HG03139 (cell line): ENCODE results near the gene NUP98.
A peak's percentile ranks its signal among the peaks of the same experiment; 100 is the strongest.
"Not testable (repeated sequence)": the region's sequence is repeated elsewhere in the genome, so short reads cannot be mapped to it uniquely, and the experiment has no call there.

ENCODE experiments used
- ATAC-seq: cut with Tn5 transposase; IDR thresholded peaks from one replicate; pipeline ENCODE4 v1.9.1; 2021; ENCODE audit not compliant: unreplicated experiment

The NUP98 gene

DNA sequence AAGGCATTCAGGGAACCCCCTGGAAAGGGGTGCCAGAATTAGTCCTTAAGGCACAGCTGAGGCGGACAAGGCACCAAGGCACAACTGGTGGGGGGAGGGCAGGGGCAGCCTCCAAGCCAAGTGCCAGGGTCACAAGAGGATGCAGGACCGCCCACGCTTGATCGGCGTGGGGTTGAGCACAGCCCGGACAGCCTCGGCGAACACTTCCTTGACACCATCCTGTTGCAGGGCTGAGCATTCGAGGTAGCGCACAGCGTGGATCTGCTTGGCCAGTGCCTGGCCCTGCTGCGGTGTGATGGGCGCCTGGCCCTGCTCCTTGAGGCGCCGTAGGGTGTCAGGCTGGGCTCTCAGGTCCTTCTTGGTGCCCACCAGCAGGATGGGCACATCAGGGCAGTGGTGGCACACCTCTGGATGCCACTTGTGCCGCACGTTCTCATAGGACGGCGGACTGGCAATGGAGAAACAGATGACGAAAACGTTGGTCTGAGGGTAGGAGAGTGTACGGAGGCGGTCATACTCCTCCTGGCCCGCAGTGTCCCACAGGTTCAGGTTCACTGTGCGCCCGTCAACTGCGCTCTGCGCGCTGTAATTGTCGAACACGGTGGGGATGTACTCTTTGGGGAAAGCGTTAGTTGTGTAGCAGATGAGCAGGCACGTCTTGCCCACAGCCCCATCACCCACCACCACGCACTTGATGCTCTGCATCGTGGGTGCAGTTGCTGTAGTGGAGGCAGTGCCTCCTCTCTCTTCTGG is 30.3 kb upstream of the NUP98 start:
- ATAC-seq, result no peak

DNA sequence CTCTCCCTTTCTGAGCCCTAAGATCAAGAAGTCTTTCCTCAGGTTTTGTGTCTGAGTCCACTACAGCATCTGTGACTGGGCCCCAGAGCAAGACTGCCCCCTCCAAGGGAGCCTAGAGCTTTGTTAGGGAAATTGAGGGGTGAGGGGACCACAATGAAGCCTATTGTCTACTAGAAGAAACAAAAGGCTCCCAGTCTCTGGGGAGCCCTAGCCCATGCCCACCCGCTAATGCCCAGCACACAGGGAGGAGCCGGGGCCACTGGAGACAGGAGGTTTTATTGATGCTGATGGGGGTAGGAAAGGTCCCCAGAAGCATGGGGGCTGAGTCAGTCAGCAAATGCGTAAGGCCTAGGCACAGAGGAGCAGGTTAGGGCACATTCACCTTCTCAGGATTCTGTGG is 29.4 kb upstream of the NUP98 start:
- no peak for ATAC-seq

DNA sequence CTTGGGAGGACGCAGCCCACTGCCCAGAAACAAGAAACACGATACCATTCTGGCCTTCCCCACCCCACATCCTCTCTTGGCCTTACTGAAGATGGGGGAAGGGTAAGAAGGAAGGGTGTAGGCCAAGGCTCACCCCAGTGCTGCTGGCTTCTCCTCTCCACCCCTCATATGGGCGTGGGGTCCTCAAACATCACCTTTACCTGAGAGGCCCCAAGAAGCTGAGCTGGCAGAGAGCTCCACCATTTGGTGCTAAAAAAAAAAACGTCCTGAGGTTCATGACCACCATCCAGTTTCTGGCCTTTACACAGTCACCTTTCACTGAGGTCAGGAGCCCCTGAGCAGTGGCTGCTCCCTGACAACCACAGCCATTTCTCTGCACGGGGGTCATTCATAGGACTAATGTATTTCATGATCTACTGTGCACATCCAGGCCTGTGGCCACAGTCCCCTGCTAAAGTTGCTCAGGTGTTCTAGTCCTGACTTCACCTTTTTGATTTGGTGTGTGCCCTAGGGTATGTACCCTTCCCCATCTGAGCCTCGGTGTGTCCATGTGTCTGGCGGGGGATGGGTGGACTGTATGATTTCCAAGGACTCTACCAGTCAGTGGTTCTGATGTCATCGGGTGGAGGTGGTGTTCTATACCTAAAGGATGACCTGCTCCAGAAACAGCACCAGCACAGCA is 28.3 kb upstream of the NUP98 start:
- no peak for ATAC-seq

DNA sequence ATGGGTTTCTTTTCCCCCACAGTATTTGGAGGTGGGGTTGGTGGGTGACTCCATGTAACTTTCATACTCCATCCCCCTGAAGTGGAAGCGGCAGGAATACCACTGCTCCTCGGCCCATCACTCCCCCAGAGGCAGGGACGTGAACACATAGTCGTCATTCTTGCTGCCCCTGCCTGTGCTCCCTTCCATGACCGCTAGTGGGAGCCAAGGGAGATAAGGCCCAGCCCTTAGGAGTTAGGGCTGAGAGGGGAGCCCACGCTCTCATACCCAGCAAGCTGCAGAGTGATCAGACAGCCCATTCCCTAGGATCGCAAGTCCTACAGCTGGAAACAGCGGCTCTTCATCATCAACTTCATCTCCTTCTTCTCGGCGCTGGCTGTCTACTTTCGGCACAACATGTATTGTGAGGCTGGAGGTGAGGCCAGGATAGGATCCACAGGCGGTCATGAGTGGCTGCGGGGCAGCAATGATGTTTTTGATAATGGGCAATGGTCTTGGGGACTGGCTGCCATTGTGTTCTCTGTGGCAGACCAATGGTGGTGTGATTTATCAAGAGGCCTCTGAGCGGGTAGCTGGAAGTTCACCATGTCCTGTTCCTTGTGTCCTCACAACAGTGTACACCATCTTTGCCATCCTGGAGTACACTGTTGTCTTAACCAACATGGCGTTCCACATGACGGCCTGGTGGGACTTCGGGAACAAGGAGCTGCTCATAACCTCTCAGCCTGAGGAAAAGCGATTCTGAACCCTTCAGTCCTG is 27.5 kb upstream of the NUP98 start:
- ATAC-seq, result peak; percentile 88

DNA sequence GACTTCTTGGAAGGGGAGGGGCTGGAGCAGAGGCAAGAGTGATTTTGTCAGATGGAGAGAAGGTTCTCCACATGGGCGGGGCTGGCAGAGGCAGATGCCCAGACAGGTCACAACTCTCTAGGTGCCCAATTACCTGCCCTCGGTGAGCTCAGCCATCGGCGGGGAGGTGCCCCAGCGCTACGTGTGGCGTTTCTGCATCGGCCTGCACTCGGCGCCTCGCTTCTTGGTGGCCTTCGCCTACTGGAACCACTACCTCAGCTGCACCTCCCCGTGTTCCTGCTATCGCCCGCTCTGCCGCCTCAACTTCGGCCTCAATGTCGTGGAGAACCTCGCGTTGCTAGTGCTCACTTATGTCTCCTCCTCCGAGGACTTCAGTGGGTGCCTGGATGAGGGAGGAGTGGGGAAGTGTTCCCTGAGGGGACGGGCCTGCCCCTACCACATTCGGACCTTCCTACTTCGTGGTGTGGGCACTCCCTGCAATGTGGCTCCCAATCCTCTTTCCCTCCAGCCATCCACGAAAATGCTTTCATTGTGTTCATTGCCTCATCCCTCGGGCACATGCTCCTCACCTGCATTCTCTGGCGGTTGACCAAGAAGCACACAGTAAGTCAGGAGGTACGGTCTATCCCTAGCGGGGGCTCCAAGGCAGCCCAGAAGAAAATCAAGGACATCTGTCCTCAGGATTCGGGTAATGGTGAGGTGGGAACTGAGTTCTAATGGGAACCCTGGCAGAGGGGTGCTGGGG is 26.6 kb upstream of the NUP98 start:
- no peak for ATAC-seq

DNA sequence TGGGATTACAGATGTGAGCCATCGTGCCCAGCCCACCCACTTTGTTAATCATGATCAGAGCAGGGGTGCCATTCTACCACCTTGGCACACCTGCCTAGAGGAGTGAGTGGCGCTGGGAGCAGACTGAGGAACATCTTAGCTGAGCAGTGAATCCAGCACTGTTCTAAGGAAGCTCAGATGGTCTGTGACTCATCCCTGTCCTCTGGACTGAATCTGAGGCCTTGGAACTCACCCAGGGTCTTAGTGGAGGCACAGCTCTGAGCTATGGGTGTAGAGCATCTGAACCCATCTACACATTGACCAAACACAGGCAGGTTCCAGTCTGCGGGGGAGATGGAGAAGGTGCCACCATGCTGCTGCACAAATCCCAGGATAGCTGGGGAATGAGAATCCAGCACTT is 25.9 kb upstream of the NUP98 start:
- no peak for ATAC-seq

DNA sequence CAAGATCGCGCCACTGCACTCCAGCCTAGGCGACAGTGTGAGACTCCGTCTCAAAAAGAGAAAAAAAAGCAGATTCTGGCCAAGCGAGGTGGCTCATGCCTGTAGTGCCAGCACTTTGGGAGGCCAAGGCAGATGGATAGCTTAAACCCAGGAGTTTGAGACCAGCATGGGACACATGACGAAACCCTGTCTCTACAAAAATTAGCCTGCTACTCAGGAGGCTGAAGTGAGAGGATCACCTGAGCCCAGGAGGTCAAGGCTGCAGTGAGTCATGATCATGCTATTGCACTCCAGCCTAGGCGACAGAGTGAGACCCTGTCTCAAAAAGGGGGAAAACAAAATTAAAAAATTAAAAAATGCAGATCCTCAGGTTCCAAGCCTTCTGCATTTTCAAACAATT is 25.0 kb upstream of the NUP98 start:
- ATAC-seq, result no peak

DNA sequence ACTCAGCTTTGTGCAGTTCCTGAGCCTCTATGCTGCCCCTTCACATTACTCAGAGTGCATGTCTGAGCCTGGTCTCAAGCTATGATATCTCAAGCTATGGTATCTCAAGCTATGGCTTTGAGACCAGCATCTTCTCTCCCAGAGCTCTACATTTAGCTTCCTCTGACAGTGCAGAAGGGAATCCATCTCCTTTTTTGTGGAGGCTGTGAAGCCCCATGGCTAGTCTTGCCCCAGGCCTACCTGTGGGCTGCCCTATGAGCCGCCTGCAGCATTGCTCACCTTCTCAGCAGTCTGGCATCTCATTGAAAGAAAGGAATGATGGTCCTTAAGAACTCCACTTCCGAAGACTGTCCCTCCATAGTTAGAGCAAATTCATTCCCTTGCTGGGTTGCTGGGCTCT is 23.6 kb upstream of the NUP98 start:
- no peak for ATAC-seq

DNA sequence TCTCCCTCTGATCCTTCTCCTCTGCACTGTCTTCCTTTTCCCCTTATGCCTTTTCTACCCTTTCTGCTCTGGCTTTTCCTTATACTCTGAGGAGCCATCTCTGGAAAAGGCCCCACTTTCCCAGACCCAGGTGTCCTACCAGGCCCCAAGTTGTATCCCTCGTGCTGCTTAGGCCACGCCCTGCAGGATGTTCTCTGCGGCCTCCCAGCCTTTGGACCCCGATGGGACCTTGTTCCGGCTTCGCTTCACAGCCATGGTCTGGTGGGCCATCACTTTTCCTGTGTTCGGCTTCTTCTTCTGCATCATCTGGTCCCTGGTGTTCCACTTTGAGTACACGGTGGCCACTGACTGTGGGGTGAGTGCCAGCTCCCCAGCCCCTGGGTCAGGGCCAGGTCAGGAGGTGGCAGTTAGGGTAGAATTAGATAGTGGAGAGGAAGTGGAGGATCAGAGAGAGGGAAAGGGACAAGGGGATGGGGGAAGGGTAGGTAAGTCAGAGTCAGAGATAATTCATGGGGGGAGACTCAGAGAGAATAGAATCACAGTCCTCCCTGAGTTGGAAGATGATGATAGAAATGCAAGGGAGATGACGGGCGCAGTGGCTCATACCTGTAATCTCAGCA is 19.9 kb upstream of the NUP98 start:
- ATAC-seq, result no peak

DNA sequence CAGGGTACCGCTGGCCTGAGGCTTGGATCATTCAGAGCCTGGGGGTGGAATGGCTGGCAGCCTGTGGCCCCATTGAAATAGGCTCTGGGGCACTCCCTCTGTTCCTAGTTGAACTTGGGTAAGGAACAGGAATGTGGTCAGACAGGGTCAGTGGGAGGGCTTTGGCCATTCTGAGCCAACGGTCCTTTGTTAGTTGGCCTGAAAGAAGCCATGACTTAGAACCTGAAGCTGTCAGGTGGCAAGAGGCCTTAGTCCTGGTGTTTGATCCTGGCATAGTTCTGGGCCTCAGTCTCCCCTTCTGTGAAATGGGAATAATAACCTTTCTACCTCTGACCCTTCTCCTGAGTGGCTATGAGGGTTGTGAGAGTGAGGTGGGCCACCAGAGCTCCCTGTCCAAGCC is 19.3 kb upstream of the NUP98 start:
- no peak for ATAC-seq

DNA sequence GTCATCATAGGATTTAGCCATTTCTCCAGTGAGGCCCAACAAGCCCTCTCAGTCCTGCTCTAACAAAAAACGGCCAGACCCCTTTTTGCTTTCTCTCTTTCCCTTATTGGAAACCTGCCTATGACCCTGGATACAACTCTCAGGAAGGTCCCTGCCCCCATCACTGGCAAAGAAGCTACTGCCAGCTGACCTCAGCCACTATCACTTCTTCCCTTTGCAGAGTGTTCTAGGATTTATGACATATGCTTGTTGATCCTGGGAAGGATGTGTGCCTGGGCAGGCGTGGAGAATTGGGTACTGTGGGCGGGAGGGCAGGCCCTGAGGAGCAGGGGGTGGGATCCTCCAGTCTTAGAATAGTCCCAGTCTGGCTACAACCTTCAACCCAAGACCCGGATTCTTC is 18.5 kb upstream of the NUP98 start:
- ATAC-seq, result no peak

DNA sequence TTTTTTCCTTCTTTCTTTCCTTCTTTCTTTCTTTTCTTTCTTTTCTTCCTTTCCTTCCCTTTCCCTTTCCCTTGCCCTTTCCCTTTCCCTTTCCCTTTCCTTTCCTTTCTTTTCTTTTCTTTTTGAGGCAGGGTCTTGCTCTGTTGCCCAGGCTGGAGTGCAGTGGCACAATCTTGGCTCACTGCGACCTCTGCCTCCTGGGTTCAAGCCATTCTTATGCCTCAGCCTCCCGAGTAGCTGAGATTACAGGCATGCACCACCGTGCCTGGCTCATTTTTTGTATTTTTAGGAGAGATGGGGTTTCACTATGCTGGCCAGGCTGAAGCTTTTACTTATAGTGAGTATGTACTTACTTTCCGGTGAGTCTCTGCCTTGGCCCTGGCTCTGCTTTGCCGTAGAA is 17.5 kb upstream of the NUP98 start:
- ATAC-seq, result not testable (repeated sequence)

DNA sequence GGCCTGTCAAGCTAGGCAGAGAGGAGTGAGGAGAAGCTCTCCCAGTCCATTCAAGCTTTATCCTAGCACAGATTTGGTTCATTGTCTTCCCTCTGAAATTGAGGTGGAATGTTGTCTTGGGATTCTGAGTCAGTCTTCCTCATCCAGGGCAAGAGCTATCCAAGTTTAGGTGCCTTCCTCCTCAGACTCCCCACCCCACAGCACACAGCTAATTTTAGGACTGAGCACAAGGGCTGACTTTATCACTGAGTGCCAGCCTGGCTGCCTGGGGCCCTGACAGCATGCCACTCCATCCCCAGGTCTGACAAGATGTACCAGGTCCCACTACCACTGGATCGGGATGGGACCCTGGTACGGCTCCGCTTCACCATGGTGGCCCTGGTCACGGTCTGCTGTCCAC is 13.6 kb upstream of the NUP98 start:
- ATAC-seq, result no peak

DNA sequence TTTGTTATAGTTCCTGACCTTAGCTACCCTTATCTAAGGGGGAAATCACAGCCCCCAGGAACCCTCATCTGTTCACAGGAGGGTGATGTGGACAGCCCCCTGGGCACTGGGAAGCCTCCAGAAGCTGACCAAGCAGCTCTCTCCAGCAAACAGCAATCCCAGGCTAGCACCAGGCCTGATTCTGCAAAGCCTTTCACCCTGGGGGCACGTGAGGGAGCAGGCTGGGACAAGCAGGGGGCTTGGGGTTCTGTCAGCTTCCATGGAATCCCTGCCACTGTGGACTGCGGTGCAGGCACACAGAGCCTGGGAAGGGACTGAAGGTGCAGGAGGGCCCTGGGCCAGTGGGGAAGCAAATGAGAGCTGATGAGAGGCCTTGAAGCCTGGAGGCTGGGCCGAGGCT is 13.1 kb upstream of the NUP98 start:
- no peak for ATAC-seq

DNA sequence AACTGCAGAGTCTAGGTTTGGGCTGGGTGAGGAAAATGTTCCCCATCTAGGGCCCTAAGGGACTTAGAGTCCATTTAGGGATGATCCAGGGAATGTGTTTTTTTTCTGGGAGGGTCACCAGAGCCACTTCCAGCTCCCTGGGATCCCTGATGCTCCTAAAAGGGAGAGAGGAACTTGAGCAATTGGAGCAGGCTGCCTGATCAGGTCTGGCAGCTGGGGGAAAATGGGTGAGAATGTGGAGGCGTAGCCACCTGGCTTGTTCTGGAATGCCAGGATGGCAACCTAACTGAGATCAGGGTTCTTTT is 12.2 kb upstream of the NUP98 start:
- no peak for ATAC-seq

DNA sequence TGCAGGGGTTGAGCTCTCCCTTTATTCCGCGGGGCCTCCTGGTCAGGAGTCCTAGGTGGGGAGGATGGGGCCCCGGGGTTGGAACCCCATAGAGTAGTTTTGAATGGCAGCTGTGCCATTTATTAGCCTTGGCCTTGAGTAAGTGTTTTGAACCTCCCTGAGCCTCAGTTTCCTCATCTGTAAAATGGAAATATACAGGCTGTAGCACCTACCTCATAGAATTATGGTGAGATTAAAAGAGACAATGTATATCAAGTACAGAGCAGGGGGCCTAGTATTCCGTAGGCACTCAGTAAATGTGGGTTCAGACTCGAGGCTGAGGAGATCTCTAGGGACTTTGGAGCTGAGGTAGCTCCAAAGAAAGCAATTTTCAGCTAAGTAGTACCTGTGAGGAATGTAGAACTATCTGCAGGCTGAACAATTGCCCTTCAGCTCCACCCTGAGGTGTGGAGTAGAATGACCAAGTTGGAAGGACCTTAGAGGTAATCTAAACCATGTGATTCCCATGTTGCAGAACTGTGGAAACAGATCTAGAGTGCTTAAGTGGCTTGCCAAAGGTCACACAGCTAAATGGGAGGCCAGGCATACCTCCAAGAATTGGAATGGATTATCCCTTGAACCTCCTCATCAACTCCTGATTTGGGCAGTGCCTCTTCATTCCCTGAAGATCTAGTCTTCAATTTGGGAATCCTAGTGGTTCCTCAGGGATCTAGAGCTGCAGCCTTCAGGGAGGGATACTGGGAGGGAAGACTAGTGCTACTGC is 11.7 kb upstream of the NUP98 start:
- ATAC-seq, result peak; percentile 58

DNA sequence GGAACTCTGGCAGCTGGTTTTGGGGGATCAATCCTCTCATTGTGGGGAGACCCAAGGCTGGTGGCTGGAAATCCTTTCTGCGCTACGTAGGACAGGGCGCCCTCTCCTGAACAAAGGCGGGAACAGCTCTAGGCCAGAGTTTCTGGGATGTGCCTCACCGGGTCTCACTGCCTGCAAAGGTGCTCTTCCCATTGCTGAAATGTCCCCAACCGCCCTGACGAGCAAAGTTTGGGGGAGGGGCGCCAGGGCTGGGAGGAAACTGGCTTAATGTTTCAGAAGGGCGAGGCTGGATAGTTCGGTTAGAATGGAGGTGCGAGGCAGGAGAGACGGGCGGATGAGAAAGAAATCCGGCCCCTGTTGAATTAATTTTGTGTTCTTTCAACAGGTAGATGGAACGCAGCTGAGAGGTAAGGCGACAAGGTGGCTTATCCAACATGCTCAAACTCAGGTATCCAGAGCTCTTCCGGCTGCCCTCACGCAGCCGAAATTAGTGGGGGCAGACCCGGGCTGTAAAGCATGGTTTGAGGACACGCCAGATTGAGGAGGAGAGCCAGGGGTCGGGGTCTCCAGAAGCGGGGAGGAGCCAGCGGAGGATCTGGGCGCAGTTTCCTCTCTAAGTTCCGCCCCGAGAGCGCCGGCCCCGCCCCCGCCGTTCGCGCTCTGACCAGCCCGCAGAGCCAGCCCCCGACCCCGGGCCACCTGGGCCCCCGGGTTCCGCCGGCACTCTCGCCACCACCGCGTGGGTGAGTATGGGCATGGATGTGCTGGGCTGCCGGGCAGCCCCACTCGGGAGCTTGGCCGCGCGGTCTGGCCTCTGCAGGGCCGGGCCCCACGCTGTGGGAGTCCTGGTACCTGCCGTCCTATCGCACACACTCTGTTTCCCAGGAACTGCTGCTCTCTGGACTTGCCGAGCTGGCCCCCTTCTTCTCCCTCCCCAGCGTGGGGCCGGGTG is 10.8 kb upstream of the NUP98 start, which contains the start of gene PGAP2:
Gene PGAP2 (plus strand): TSS at position 652 of the 952 bp plus-strand sequence. CDS start 2,700 bp downstream, outside the sequence.
- peak; percentile 67 for ATAC-seq

DNA sequence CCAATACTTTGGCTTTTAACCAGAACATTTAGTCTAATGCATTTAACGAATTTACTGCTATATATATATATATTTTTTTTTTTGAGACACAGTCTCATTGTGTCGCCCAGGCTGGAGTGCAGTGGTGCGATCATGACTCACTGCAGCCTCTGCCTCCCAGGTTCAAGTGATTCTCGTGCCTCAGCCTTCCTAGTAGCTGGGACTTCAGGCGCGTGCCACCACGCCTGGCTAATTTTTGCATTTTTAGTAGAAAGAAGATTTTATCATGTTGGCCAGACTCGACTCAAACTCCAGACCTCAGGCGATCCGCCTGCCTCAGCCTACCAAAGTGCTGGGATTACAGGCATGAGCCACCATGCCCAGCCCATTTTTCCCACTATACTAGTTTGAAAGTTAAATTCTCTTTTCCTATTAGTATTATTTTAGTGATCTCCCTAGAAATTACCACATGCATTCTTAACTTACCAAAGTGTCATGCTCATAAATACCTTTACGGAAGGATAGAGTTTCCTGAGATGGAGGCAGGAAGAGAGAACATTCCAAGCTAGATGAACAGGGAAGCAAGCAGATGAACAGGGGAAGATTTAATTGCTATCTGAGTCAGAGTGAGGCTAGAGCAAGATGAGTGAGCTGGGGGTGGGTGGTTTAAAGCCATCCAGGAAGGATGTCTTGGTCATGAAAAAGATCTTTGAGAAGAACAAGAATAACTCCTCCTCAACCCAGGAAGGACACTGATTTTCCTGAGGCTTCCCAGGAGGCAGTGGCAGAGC is 6.6 kb upstream of the NUP98 start:
- no peak for ATAC-seq
